RKO (cell line): Measurements from ENCODE around the gene ZEB2.

Experiments used
- DNase-seq: peaks from one replicate; pipeline ENCODE4 v3.0.0-alpha.2; 2016; ENCODE audit warnings: low spot score

Gene ZEB2

GRCh38 chr2:144351687-144352086 lies 168.2 kb downstream of the ZEB2 start:
- no peak for DNase-seq

- DNase-seq: no peak
Observed at GRCh38 chr2:144350151-144350802, 169.6 kb downstream of the ZEB2 start.

GRCh38 chr2:144349674-144350073 lies 170.2 kb downstream of the ZEB2 start:
- no peak for DNase-seq

GRCh38 chr2:144348846-144349245 lies 171.1 kb downstream of the ZEB2 start:
- no peak for DNase-seq

GRCh38 chr2:144346229-144346628 lies 173.7 kb downstream of the ZEB2 start:
- DNase-seq: no peak

- DNase-seq: no peak
Observed at GRCh38 chr2:144343145-144343544, 176.8 kb downstream of the ZEB2 start.

- DNase-seq: no peak
Observed at GRCh38 chr2:144341538-144341937, 178.4 kb downstream of the ZEB2 start.

GRCh38 chr2:144339048-144339447 lies 180.9 kb downstream of the ZEB2 start:
- DNase-seq: no peak

GRCh38 chr2:144334551-144334950 lies 185.4 kb downstream of the ZEB2 start:
- DNase-seq: no peak
